K562 (cell line): ENCODE measurements around the gene ING4. TPM values are rescaled to one million over a fixed set of nuclear protein-coding genes. Genes with fewer than 3 reads are reported as not detected.

Experiments
- BMI1 ChIP-seq: fragments of 150-350 bp; IDR thresholded peaks from 2 replicates; pipeline ENCODE4 v1.6.1; 2014; ENCODE audit warnings: low read length
- CBX5 ChIP-seq: IDR thresholded peaks from 2 replicates; pipeline ENCODE4 v1.6.1; 2014; ENCODE audit warnings: low read depth, borderline replicate concordance
- KDM4B ChIP-seq, 2 experiments: fragments of 450-650 bp in 1 of 2; sonication (generic) in 1 of 2; IDR thresholded peaks; 2 replicates each; pipeline ENCODE4 v1.6.1; 2016 to 2017; ENCODE audit warnings: borderline replicate concordance in 2 of 2, antibody characterized with exemption in 1 of 2, low read depth in 1 of 2, mild to moderate bottlenecking in 1 of 2
- MTA2 ChIP-seq: fragments of 450-650 bp; IDR thresholded peaks from 2 replicates; pipeline ENCODE4 v1.6.1; 2016; ENCODE audit warnings: low read depth
- NR4A1 ChIP-seq, 2 experiments: fragments of 250-450 bp in 1 of 2; fragments of 450-650 bp in 1 of 2; sonication (Bioruptor Pico) in 1 of 2; IDR thresholded peaks; 2 replicates each; pipeline versions ENCODE4 v1.4.0 to v1.6.1; 2016 to 2020; ENCODE audit warnings: mild to moderate bottlenecking in 2 of 2, missing compliant biosample characterization in 1 of 2, missing genetic modification characterization in 1 of 2, moderate library complexity in 1 of 2
- REST ChIP-seq, 2 experiments: fragments of 450-650 bp; formaldehyde crosslinking in 1 of 2; IDR thresholded peaks; 2 replicates each; pipeline versions ENCODE4 v1.4.0 to v1.6.1; 2014 to 2020; ENCODE audit warnings: mild to moderate bottlenecking in 2 of 2, borderline replicate concordance in 1 of 2, low read depth in 1 of 2
- RUNX1 ChIP-seq: sonication (generic); IDR thresholded peaks from 2 replicates; pipeline ENCODE4 v1.6.1; 2016; ENCODE audit warnings: antibody characterized with exemption, low read depth
- ZNF121 ChIP-seq: sonication (generic); formaldehyde crosslinking; conservative IDR thresholded peaks from 2 replicates; pipeline ENCODE4 v1.8.0; 2022; ENCODE audit warnings: missing genetic modification reagents
- polyA plus RNA-seq, 8 experiments: library from polyadenylated mRNA; depleted of rRNA in 4 of 8; stranded (reverse) in 5 of 8; unstranded in 3 of 8; fragments of >200 nt; fragmentation: Nextera tagmentation in 2 of 8; fragmentation: Illumina TruSeq in 1 of 8; extraction: Ambion mirVana in 2 of 8; extraction: Trizol in 1 of 8; gene quantifications; 2 replicates each; pipeline versions ENCODE4 v1.2.1 to v1.2.3, GENCODE V29; 2011 to 2014; ENCODE audit warnings: inconsistent platforms in 1 of 8, missing spikeins in 1 of 8
- total RNA-seq, 7 experiments: library from RNA; depleted of rRNA in 6 of 7; stranded (reverse); fragments of >200 nt in 6 of 7; fragmentation: Illumina TruSeq in 2 of 7; extraction: Trizol in 2 of 7; gene quantifications; 2 replicates each; pipeline versions ENCODE4 v1.2.1 to v1.2.3, GENCODE V29; 2011 to 2021; ENCODE audit warnings: low replicate concordance in 1 of 7
- TF ChIP-seq, protein P1 (sequence below): fragments of 450-650 bp; formaldehyde crosslinking; IDR thresholded peaks from 2 replicates; pipeline ENCODE4 v1.4.0; 2020; ENCODE audit warnings: mild to moderate bottlenecking, mixed read lengths
- TF ChIP-seq, protein P2 (sequence below): fragments of 450-650 bp; IDR thresholded peaks from 2 replicates; pipeline ENCODE4 v1.6.1; 2017; ENCODE audit warnings: antibody characterized with exemption, mild to moderate bottlenecking

The ING4 gene
- total and polyA plus RNA-seq, 9 of the 15 experiments (the other 6 are each of a cell fraction or from before 2014, with no cell fraction given) = 6.6 to 30.2 (median 15.7) TPM

GRCh38 chr12:6612247-6612646, 50.7 kb downstream of the ING4 start (continued):
- TF ChIP-seq, protein P1, sequence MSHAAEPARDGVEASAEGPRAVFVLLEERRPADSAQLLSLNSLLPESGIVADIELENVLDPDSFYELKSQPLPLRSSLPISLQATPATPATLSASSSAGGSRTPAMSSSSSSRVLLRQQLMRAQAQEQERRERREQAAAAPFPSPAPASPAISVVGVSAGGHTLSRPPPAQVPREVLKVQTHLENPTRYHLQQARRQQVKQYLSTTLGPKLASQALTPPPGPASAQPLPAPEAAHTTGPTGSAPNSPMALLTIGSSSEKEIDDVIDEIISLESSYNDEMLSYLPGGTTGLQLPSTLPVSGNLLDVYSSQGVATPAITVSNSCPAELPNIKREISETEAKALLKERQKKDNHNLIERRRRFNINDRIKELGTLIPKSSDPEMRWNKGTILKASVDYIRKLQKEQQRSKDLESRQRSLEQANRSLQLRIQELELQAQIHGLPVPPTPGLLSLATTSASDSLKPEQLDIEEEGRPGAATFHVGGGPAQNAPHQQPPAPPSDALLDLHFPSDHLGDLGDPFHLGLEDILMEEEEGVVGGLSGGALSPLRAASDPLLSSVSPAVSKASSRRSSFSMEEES (CRISPR knock-in tag) = peak; percentile 25; the same call in 1 of the 2 replicates
- TF ChIP-seq KDM4B (IDR thresholded peaks at IDR 0.05; ENCODE audit: borderline replicate concordance in 2 of 2, low read depth in 1 of 2) = no peak
- TF ChIP-seq NR4A1 (CRISPR knock-in tag; IDR thresholded peaks at IDR 0.05) = no peak
- 0 out of 2 replicates have a peak, but pooled peaks have one; percentile 11 for TF ChIP-seq NR4A1 (tag; IDR thresholded peaks at IDR 0.05)
- peak; percentile 18; the same call in 1 of the 2 replicates for TF ChIP-seq REST (IDR thresholded peaks at IDR 0.05; ENCODE audit: borderline replicate concordance)
- no peak for TF ChIP-seq REST (CRISPR knock-in tag; IDR thresholded peaks at IDR 0.05; ENCODE audit: low read depth)
- TF ChIP-seq BMI1 = no peak
- TF ChIP-seq RUNX1 = no peak
- no peak for TF ChIP-seq CBX5
- TF ChIP-seq, protein P2, sequence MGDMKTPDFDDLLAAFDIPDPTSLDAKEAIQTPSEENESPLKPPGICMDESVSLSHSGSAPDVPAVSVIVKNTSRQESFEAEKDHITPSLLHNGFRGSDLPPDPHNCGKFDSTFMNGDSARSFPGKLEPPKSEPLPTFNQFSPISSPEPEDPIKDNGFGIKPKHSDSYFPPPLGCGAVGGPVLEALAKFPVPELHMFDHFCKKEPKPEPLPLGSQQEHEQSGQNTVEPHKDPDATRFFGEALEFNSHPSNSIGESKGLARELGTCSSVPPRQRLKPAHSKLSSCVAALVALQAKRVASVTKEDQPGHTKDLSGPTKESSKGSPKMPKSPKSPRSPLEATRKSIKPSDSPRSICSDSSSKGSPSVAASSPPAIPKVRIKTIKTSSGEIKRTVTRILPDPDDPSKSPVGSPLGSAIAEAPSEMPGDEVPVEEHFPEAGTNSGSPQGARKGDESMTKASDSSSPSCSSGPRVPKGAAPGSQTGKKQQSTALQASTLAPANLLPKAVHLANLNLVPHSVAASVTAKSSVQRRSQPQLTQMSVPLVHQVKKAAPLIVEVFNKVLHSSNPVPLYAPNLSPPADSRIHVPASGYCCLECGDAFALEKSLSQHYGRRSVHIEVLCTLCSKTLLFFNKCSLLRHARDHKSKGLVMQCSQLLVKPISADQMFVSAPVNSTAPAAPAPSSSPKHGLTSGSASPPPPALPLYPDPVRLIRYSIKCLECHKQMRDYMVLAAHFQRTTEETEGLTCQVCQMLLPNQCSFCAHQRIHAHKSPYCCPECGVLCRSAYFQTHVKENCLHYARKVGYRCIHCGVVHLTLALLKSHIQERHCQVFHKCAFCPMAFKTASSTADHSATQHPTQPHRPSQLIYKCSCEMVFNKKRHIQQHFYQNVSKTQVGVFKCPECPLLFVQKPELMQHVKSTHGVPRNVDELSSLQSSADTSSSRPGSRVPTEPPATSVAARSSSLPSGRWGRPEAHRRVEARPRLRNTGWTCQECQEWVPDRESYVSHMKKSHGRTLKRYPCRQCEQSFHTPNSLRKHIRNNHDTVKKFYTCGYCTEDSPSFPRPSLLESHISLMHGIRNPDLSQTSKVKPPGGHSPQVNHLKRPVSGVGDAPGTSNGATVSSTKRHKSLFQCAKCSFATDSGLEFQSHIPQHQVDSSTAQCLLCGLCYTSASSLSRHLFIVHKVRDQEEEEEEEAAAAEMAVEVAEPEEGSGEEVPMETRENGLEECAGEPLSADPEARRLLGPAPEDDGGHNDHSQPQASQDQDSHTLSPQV = peak; percentile 63; the same call in 1 of the 2 replicates
- TF ChIP-seq MTA2 = no peak
- TF ChIP-seq ZNF121 (CRISPR knock-in tag) = no peak
